Regular cardiac myocyte (primary cell): Measurements from ENCODE around the gene ATAD5. TPM values are rescaled to one million over a fixed set of nuclear protein-coding genes. Genes with fewer than 3 reads are reported as not detected.

Experiments
- total RNA-seq: library from RNA; depleted of rRNA; stranded (reverse); fragments of >200 nt; gene quantifications from 2 replicates; pipeline ENCODE4 v1.2.3, GENCODE V29; 2014

The ATAD5 gene
- total RNA-seq, result 1.1 and 5.4 TPM in 2 replicates

GRCh38 chr17:30831663-30832437 lies at the start of gene ATAD5:
Gene ATAD5, plus strand, starts transcription at chr17:30831966. Its CDS starts 382 bp downstream, at chr17:30832348.

GRCh38 chr17:30824356-30825145 lies 7.2 kb upstream of the ATAD5 start, which contains the start of gene CRLF3:
Gene CRLF3, minus strand, starts transcription at chr17:30824692. Its CDS starts 41 bp downstream, at chr17:30824651.

GRCh38 chr17:30906101-30906911 lies 74.5 kb downstream of the ATAD5 start, which contains the start of gene TEFM:
Gene TEFM, minus strand, starts transcription at chr17:30906238. Its CDS starts 40 bp downstream, at chr17:30906198.

GRCh38 chr17:30921544-30922196 lies 89.9 kb downstream of the ATAD5 start, which contains the start of gene ADAP2:
Gene ADAP2, plus strand, starts transcription at chr17:30921945. Its CDS starts 70 bp downstream, at chr17:30922015.

Other genes with a start within 250 kb of the ATAD5 start
- 19.4 and 27.6 TPM in 2 replicates for gene CRLF3, start 7.3 kb upstream of the ATAD5 start, total RNA-seq
- 10.1 and 12.1 TPM in 2 replicates for gene TEFM, start 74.3 kb downstream of the ATAD5 start, total RNA-seq
- 7.9 and 12.1 TPM in 2 replicates for gene ADAP2, start 90.0 kb downstream of the ATAD5 start, total RNA-seq
- gene RNF135, start 139.1 kb downstream of the ATAD5 start, total RNA-seq, result 8.2 and 14.1 TPM in 2 replicates